GM12878 (cell line): ENCODE data around the gene OR14A16. TPM values are rescaled to one million over a fixed set of nuclear protein-coding genes. Genes with fewer than 3 reads are reported as not detected.

Source experiments
- ATAC-seq: fragments of 200-7000 bp; cut with Tn5 transposase; 3 replicates; pipeline ENCODE4 v1.9.1; 2020; ENCODE audit warnings: mild to moderate bottlenecking, moderate library complexity
- BruUV-seq: library from RNA; stranded (reverse); fragments of 400-500 nt; replicated peaks from 2 replicates; lab custom pipeline; 2021; lab: Mats Ljungman, UMichigan
- CTCF ChIA-PET: fragments of 300-600 bp; sonication (Branson Sonifier 250); formaldehyde crosslinking; extraction: SDS; loops from one replicate; lab custom pipeline; 2021; ENCODE audit warnings: inconsistent platforms; lab: Yijun Ruan, JAX
- POLR2A ChIA-PET: fragments of 350-600 bp; formaldehyde crosslinking; extraction: SDS; loops from one replicate; lab custom pipeline; 2021; ENCODE audit warnings: inconsistent platforms; lab: Charles Lee
- RAD21 ChIA-PET: fragments of 300-600 bp; sonication (Branson Sonifier 250); formaldehyde crosslinking; loops from one replicate; lab custom pipeline; 2023; ENCODE audit warnings: antibody characterized with exemption; ENCODE audit not compliant: unreplicated experiment; lab: Charles Lee
- SMC1A ChIA-PET: fragments of 300-600 bp; sonication (Branson Sonifier 250); formaldehyde crosslinking; loops from one replicate; lab custom pipeline; 2023; ENCODE audit not compliant: unreplicated experiment, uncharacterized antibody; lab: Charles Lee
- DNase-seq: peaks from one replicate; pipeline ENCODE4 v3.0.0-alpha.2; 2011; ENCODE audit warnings: low read depth, low spot score
- FAIRE-seq: peaks from 3 replicates; lab custom pipeline; 2011; peaks lifted over from hg19 to GRCh38; lab: Jason Lieb, UNC
- H2AFZ ChIP-seq: 2 replicates; pipeline ENCODE4 v1.6.0; 2011; ENCODE audit warnings: low read depth, low read length, control low read depth; ENCODE audit not compliant: control insufficient read depth
- H3K27ac ChIP-seq: 2 replicates; pipeline ENCODE4 v1.5.1; 2011; ENCODE audit warnings: control low read depth; ENCODE audit not compliant: control insufficient read depth, insufficient read depth
- H3K27me3 ChIP-seq, 2 experiments: replicated peaks in 1 of 2; 2 replicates each; pipeline versions ENCODE4 v1.6.0 to v1.6.1; 2011; ENCODE audit warnings: low read length in 1 of 2; ENCODE audit not compliant: control insufficient read depth in 2 of 2, insufficient read depth in 2 of 2
- H3K36me3 ChIP-seq, 2 experiments: 2 replicates each; pipeline ENCODE4 v1.5.1; 2011; ENCODE audit warnings: low read length in 1 of 2; ENCODE audit not compliant: control insufficient read depth in 2 of 2, insufficient read depth in 2 of 2
- H3K4me1 ChIP-seq: 2 replicates; pipeline ENCODE4 v1.6.1; 2011; ENCODE audit warnings: mild to moderate bottlenecking, low read length, moderate library complexity, mixed read lengths; ENCODE audit not compliant: control insufficient read depth, insufficient read depth
- H3K4me2 ChIP-seq: 2 replicates; pipeline ENCODE4 v1.6.0; 2011; ENCODE audit warnings: control low read depth; ENCODE audit not compliant: control insufficient read depth, insufficient read depth
- H3K4me3 ChIP-seq: fragments of 200-600 bp; sonication (generic); 2 replicates; pipeline ENCODE4 v1.5.1; 2016
- H3K79me2 ChIP-seq: 2 replicates; pipeline ENCODE4 v1.6.0; 2011; ENCODE audit warnings: low read length; ENCODE audit not compliant: control insufficient read depth, insufficient read depth
- H3K9ac ChIP-seq: 2 replicates; pipeline ENCODE4 v1.8.0; 2011; ENCODE audit warnings: low read length, control low read depth, mixed read lengths; ENCODE audit not compliant: control insufficient read depth, insufficient read depth
- H3K9me3 ChIP-seq: replicated peaks from 3 replicates; pipeline ENCODE4 v1.5.1; 2011; ENCODE audit warnings: mild to moderate bottlenecking, low read length; ENCODE audit not compliant: control insufficient read depth, insufficient read depth
- H4K20me1 ChIP-seq: 2 replicates; pipeline ENCODE4 v1.6.0; 2011; ENCODE audit not compliant: control insufficient read depth, insufficient read depth
- BRCA1 ChIP-seq: IDR thresholded peaks from 2 replicates; pipeline ENCODE4 v1.6.1; 2011; ENCODE audit warnings: low read depth, low read length, improper control_type of control experiment
- CBX5 ChIP-seq: sonication (generic); IDR thresholded peaks from 2 replicates; pipeline ENCODE4 v1.6.1; 2016; ENCODE audit warnings: low read depth, moderate library complexity, mild to moderate bottlenecking, inconsistent platforms
- FOXK2 ChIP-seq: fragments of 450-650 bp; IDR thresholded peaks from 2 replicates; pipeline ENCODE4 v1.6.1; 2017; ENCODE audit warnings: mild to moderate bottlenecking, moderate library complexity
- IKZF1 ChIP-seq: fragments of 450-650 bp; conservative IDR thresholded peaks from 2 replicates; pipeline ENCODE4 v1.6.1; 2017; ENCODE audit warnings: antibody characterized with exemption, mild to moderate bottlenecking
- LARP7 ChIP-seq: fragments of 450-650 bp; IDR thresholded peaks from 2 replicates; pipeline ENCODE4 v1.6.1; 2017; ENCODE audit warnings: mild to moderate bottlenecking
- MEF2A ChIP-seq: IDR thresholded peaks from 2 replicates; pipeline ENCODE4 v1.6.1; 2011; ENCODE audit warnings: low read depth, mild to moderate bottlenecking, low read length, moderate library complexity; ENCODE audit not compliant: insufficient read depth
- MTA3 ChIP-seq: IDR thresholded peaks from 2 replicates; pipeline ENCODE4 v1.6.1; 2012; ENCODE audit warnings: low read length, inconsistent platforms, borderline replicate concordance
- NR2C2 ChIP-seq: IDR thresholded peaks from 2 replicates; pipeline ENCODE4 v1.6.1; 2011; ENCODE audit warnings: borderline replicate concordance, low read depth; ENCODE audit not compliant: control insufficient read depth, insufficient read length
- POU2F2 ChIP-seq: IDR thresholded peaks from 3 replicates; pipeline ENCODE4 v1.6.1; 2011; ENCODE audit warnings: low read depth, mild to moderate bottlenecking, low read length, borderline replicate concordance
- SIX5 ChIP-seq: IDR thresholded peaks from 2 replicates; pipeline ENCODE4 v1.6.1; 2011; ENCODE audit warnings: mild to moderate bottlenecking, low read depth, low read length, moderate library complexity; ENCODE audit not compliant: severe bottlenecking
- SMARCA5 ChIP-seq: fragments of 450-650 bp; IDR thresholded peaks from 2 replicates; pipeline ENCODE4 v1.6.1; 2017; ENCODE audit warnings: mild to moderate bottlenecking
- SREBF1 ChIP-seq: IDR thresholded peaks from 2 replicates; pipeline ENCODE4 v1.6.1; 2012; ENCODE audit warnings: mild to moderate bottlenecking, low read length
- TCF7 ChIP-seq: IDR thresholded peaks from 2 replicates; pipeline ENCODE4 v1.6.1; 2014; ENCODE audit warnings: antibody characterized with exemption, borderline replicate concordance
- ZSCAN29 ChIP-seq: fragments of 450-650 bp; IDR thresholded peaks from 2 replicates; pipeline ENCODE4 v1.6.1; 2017; ENCODE audit warnings: mild to moderate bottlenecking, moderate library complexity
- WGBS: methylation state at CpG from one replicate; pipeline ENCODE4 v1.1.6; 2016; ENCODE audit warnings: low lambda C conversion rate; ENCODE audit not compliant: insufficient replicate concordance, insufficient coverage; ENCODE audit errors: missing lambda C conversion rate; 5-methylcytosine and 5-hydroxymethylcytosine counted together
- in situ Hi-C: fragments of 300-500 bp; cut with MboI; formaldehyde crosslinking; loops from 9 replicates; pipeline ENCODE4 v1.14.3; 2018; ENCODE audit warnings: mixed read lengths
- intact Hi-C: fragments of 100-400 bp; cut with micrococcal nuclease; formaldehyde crosslinking; loops from one replicate; pipeline ENCODE4 v1.14.2; 2022; ENCODE audit not compliant: unreplicated experiment
- polyA plus RNA-seq, 11 experiments: library from polyadenylated mRNA; depleted of rRNA in 4 of 11; unstranded in 6 of 11; stranded (reverse) in 5 of 11; fragments of >200 nt; fragmentation: Nextera tagmentation in 4 of 11; fragmentation: Illumina TruSeq in 1 of 11; extraction: Ambion mirVana in 4 of 11; extraction: Trizol in 1 of 11; gene quantifications; 1 replicate in 1 of 11; 2 replicates in 10 of 11; pipeline versions ENCODE4 v1.2.1 to v1.2.3, GENCODE V29; 2011 to 2016; ENCODE audit warnings: inconsistent platforms in 2 of 11, missing spikeins in 2 of 11, low read depth in 1 of 11
- total RNA-seq, 4 experiments: library from RNA; depleted of rRNA in 3 of 4; stranded (reverse); fragments of >200 nt in 3 of 4; fragmentation: Illumina TruSeq in 1 of 4; extraction: Trizol in 1 of 4; gene quantifications; 2 replicates each; pipeline versions ENCODE4 v1.2.1 to v1.2.3, GENCODE V29; 2013 to 2021
- TF ChIP-seq, protein P1 (sequence below): fragments of 450-650 bp; IDR thresholded peaks from 2 replicates; pipeline ENCODE4 v1.6.1; 2017; ENCODE audit warnings: low read depth, mild to moderate bottlenecking, moderate library complexity
- TF ChIP-seq, protein P2 (sequence below): fragments of 450-650 bp; formaldehyde crosslinking; IDR thresholded peaks from 2 replicates; pipeline ENCODE4 v1.5.0; 2022; ENCODE audit warnings: mild to moderate bottlenecking, missing genetic modification characterization
- TF ChIP-seq, protein P3 (sequence below): fragments of 450-650 bp; IDR thresholded peaks from 2 replicates; pipeline ENCODE4 v1.6.1; 2014; ENCODE audit warnings: mild to moderate bottlenecking

OR14A16 gene
- total and polyA plus RNA-seq, 10 of the 15 experiments (the other 5 are each of a cell fraction or from before 2014, with no cell fraction given), result not detected

DNA sequence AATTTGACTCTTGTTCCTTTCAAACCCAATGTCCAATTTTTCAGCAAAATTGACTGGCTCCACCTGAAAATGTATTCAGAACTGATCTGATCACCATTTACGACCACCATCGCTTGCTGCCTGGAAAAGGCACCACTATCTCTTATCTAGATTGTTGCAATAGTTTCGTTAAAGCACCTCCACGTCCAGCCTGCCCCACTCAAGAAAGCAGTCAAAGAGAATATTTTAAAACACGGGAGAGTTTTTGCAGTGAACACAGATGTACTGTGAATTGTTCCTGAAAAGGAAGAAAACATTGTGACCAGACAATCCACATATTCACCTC, 21.7 kb upstream of the OR14A16 start:
- Histone ChIP-seq H3K4me2 (no peak overlapping the region), H4K20me1 (no peaks in the 10 kb centered on the region), H2AFZ (no peak overlapping the region), H3K9ac (no peak overlapping the region), H3K27ac (no peak overlapping the region), H3K79me2 (no peaks in the 10 kb centered on the region), H3K27me3 (no peaks in the 10 kb centered on the region), H3K4me3 (no peak overlapping the region), H3K4me1 (no peaks in the 10 kb centered on the region), H3K9me3 (no peaks in the 10 kb centered on the region), H3K36me3 (no peaks in the 10 kb centered on the region)
- FAIRE-seq (no peak), DNase-seq (no peak), ATAC-seq (no peak)
- ChIA-PET POLR2A (no interaction called here), RAD21 (no interaction called here), CTCF (no interaction called here), SMC1A (no interaction called here)
- WGBS, result 19% methylated on average over 5 of the region's 5 CpGs
- TF ChIP-seq BRCA1 (no peak), ZSCAN29 (no peak), SIX5 (no peak), TCF7 (no peak), CBX5 (no peak), FOXK2 (no peak), POU2F2 (no peak), NR2C2 (no peak), IKZF1 (no peak), SMARCA5 (no peak), LARP7 (no peak), SREBF1 (no peak), MTA3 (no peak), MEF2A (no peak)
- TF ChIP-seq, protein P1, sequence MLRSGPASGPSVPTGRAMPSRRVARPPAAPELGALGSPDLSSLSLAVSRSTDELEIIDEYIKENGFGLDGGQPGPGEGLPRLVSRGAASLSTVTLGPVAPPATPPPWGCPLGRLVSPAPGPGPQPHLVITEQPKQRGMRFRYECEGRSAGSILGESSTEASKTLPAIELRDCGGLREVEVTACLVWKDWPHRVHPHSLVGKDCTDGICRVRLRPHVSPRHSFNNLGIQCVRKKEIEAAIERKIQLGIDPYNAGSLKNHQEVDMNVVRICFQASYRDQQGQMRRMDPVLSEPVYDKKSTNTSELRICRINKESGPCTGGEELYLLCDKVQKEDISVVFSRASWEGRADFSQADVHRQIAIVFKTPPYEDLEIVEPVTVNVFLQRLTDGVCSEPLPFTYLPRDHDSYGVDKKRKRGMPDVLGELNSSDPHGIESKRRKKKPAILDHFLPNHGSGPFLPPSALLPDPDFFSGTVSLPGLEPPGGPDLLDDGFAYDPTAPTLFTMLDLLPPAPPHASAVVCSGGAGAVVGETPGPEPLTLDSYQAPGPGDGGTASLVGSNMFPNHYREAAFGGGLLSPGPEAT, result no peak
- TF ChIP-seq, protein P2, sequence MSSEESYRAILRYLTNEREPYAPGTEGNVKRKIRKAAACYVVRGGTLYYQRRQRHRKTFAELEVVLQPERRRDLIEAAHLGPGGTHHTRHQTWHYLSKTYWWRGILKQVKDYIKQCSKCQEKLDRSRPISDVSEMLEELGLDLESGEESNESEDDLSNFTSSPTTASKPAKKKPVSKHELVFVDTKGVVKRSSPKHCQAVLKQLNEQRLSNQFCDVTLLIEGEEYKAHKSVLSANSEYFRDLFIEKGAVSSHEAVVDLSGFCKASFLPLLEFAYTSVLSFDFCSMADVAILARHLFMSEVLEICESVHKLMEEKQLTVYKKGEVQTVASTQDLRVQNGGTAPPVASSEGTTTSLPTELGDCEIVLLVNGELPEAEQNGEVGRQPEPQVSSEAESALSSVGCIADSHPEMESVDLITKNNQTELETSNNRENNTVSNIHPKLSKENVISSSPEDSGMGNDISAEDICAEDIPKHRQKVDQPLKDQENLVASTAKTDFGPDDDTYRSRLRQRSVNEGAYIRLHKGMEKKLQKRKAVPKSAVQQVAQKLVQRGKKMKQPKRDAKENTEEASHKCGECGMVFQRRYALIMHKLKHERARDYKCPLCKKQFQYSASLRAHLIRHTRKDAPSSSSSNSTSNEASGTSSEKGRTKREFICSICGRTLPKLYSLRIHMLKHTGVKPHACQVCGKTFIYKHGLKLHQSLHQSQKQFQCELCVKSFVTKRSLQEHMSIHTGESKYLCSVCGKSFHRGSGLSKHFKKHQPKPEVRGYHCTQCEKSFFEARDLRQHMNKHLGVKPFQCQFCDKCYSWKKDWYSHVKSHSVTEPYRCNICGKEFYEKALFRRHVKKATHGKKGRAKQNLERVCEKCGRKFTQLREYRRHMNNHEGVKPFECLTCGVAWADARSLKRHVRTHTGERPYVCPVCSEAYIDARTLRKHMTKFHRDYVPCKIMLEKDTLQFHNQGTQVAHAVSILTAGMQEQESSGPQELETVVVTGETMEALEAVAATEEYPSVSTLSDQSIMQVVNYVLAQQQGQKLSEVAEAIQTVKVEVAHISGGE (CRISPR knock-in tag), result no peak
- TF ChIP-seq, protein P3, sequence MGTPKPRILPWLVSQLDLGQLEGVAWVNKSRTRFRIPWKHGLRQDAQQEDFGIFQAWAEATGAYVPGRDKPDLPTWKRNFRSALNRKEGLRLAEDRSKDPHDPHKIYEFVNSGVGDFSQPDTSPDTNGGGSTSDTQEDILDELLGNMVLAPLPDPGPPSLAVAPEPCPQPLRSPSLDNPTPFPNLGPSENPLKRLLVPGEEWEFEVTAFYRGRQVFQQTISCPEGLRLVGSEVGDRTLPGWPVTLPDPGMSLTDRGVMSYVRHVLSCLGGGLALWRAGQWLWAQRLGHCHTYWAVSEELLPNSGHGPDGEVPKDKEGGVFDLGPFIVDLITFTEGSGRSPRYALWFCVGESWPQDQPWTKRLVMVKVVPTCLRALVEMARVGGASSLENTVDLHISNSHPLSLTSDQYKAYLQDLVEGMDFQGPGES, result no peak
- intact Hi-C loops, result no loop called here
- BruUV-seq, result no TSS peak
- in situ Hi-C loops, result no loop called here
